GM19372 (cell line): ENCODE measurements around the gene ROBO2.

Source experiments
- ATAC-seq: cut with Tn5 transposase; IDR thresholded peaks from one replicate; pipeline ENCODE4 v1.9.1; 2021; ENCODE audit warnings: mild to moderate bottlenecking, low read depth, moderate library complexity; ENCODE audit not compliant: unreplicated experiment

ROBO2 gene

GRCh38 chr3:77039606-77040171 is at the start of gene ROBO2:
Gene ROBO2, plus strand, starts transcription at chr3:77040099. Its CDS starts 687 bp downstream, at chr3:77040786.
- ATAC-seq = no peak

GRCh38 chr3:76990606-76991005 is 49.3 kb upstream of the ROBO2 start:
- ATAC-seq = no peak

GRCh38 chr3:76991165-76991564 is 48.7 kb upstream of the ROBO2 start:
- ATAC-seq = no peak

- no peak for ATAC-seq
Observed at GRCh38 chr3:76997733-76998132, 42.2 kb upstream of the ROBO2 start.

GRCh38 chr3:76998555-76998954 is 41.3 kb upstream of the ROBO2 start:
- no peak for ATAC-seq

- ATAC-seq = no peak
Observed at GRCh38 chr3:77001062-77001701, 38.7 kb upstream of the ROBO2 start.

GRCh38 chr3:77014226-77014625 is 25.7 kb upstream of the ROBO2 start:
- ATAC-seq = no peak

- ATAC-seq = no peak
Observed at GRCh38 chr3:77025471-77025870, 14.4 kb upstream of the ROBO2 start.

- no peak for ATAC-seq
Observed at GRCh38 chr3:77026904-77027634, 12.8 kb upstream of the ROBO2 start.

- no peak for ATAC-seq
Observed at GRCh38 chr3:77028005-77028404, 11.9 kb upstream of the ROBO2 start.

GRCh38 chr3:77038468-77038929 is 1.4 kb upstream of the ROBO2 start:
- no peak for ATAC-seq

GRCh38 chr3:77038930-77039605 is 831 bp upstream of the ROBO2 start:
- no peak for ATAC-seq

GRCh38 chr3:77040216-77040615 is 317 bp downstream of the ROBO2 start:
- ATAC-seq = no peak

- no peak for ATAC-seq
Observed at GRCh38 chr3:77040926-77041722, 1.2 kb downstream of the ROBO2 start.

GRCh38 chr3:77041811-77042210 is 1.9 kb downstream of the ROBO2 start:
- no peak for ATAC-seq

- no peak for ATAC-seq
Observed at GRCh38 chr3:77042343-77042742, 2.4 kb downstream of the ROBO2 start.

GRCh38 chr3:77042882-77043281 is 3.0 kb downstream of the ROBO2 start:
- ATAC-seq = no peak

GRCh38 chr3:77045686-77046085 is 5.8 kb downstream of the ROBO2 start:
- no peak for ATAC-seq

GRCh38 chr3:77048186-77048585 is 8.3 kb downstream of the ROBO2 start:
- no peak for ATAC-seq

- no peak for ATAC-seq
Observed at GRCh38 chr3:77051591-77051990, 11.7 kb downstream of the ROBO2 start.
